Left lobe of liver (tissue), 2 donors: ENCODE measurements around the gene HDHD3. TPM values are rescaled to one million over a fixed set of nuclear protein-coding genes. Genes with fewer than 3 reads are reported as not detected.
A peak's percentile ranks its signal among the peaks of the same experiment; 100 is the strongest.
"Not testable (repeated sequence)": the region's sequence is repeated elsewhere in the genome, so short reads cannot be mapped to it uniquely, and the experiment has no call there.

Experiments used
- ATAC-seq: fragments of 200-7000 bp; cut with Tn5 transposase; one replicate; pipeline ENCODE4 v1.9.1; 2020; ENCODE audit warnings: mild to moderate bottlenecking, moderate library complexity
- DNase-seq: peaks from one replicate; pipeline ENCODE4 v3.0.0-alpha.2; 2020; ENCODE audit warnings: low spot score
- total RNA-seq: library from RNA; stranded (reverse); gene quantifications from one replicate; pipeline ENCODE4 v1.2.1, GENCODE V29; 2021
- donor health status: DM: no; HTN: no; CAD: no; lungs with moderate emphysema.
- donor health status: DM: no; HTN: yes; CAD: no.

The HDHD3 gene
- total RNA-seq, 1 donor from 2014 or later: 76.9 TPM

DNA sequence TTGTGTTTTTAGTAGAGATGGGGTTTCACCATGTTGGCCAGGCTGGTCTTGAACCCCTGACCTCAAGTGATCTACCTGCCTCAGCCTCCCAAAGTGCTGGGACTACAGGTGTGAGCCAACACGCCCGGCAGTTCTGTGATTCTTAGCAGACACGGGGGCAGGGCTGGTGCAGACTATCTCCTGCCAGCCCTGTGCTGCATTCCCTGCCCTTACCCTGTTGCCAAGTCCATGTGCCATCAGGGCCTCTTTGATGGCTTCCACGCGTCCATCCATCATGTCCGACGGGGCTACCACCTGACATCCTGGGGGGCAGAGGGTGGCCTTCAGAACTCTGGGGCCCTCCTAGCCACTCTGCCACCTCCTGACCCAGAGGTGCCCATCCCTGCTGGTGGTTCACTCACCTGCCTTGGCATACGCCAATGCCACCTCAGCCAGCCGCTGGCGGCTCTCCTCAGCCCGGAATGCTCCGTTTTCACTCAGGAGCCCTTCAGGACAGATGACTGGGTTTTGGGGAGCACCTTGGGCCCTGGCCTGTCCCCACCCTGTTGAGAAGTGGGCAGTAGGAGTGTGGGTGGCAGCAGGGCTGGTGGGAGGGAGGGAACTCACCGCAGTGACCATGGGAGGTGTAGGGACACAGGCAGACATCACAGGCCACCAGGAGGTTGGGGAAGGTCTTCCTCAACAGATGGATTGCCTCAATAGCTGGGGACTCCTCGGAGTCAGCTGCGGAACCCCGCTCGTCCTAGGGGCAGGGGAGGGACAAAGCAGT, 13.6 kb upstream of the HDHD3 start:
- peak; percentile 41 for ATAC-seq
- no peak for DNase-seq

DNA sequence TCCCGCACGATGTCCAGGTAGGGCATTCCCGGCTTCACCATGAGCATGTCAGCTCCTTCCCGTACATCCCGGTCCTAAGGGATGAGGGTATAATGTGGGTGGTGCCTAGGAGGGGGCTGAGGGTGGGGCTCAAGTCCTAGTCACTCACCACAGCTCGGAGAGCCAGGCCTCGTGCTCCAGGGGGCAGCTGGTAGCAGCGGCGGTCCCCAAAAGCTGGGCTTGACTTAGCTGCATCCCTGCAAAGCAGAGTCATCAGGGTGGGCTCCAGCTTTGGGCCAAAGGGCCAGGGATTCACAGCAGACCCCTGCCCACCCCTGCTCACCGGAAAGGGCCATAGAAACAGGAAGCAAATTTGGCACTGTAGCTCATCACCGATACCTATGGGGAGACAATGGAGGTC, 12.7 kb upstream of the HDHD3 start:
- no peak for ATAC-seq
- DNase-seq: no peak

DNA sequence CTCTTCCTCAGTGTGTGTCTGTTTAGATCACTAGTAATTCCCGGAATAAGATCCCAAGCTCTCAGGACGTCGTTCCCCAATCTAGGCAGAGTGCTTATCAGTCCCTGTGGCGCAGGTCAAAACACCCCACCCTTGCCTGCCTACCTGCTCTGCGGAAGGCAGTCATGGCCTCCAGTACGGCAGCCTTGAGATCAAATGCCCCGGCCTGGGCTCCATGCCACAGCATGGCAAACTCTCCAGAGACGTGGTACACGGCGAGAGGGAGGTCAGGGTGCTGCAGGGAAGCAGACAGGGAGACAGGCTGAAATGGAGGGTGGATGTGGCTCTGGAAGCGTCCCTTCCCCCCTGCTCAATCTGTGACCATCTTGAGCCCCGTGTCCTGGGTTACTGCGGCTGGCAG, 12.0 kb upstream of the HDHD3 start:
- DNase-seq (peak; percentile 92), ATAC-seq (peak; percentile 73)

DNA sequence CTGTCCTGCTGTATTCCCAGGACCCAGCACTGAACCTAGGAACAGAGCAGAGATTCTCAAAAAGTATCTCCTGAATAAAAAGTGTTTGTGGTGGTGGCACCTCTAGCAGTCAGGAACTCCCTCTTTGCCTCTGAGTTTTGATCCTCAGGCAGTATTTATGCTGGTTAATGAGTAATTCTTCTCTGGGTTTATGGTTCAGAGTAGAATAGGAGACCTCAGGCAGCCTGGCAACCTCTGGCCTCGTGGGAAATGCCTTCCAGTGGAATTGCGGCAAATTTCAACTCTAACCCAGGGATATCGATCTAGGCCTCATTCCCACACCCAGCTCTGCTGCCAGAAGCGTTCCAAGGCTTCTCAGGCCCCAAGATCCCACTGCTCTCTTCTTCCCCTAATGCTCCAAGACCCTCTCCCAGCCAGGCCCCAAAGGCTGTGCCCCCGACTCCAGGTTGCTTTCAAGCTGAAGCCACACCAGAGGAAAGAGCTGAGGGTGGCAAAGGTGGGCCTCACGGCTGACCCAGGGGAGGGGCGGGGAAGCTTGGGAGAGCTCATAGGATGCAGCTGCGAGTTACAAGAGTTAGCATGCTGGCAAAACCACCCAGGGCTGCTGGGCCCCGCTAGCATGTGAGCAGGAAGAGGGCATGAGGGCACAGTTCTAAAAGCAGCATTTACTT, 10.9 kb upstream of the HDHD3 start:
- DNase-seq (peak; percentile 90), ATAC-seq (peak; percentile 69)

GRCh38 chr9:113386571-113387393, 10.0 kb upstream of the HDHD3 start:
- no peak for ATAC-seq
- DNase-seq: no peak

GRCh38 chr9:113381909-113382411, 5.2 kb upstream of the HDHD3 start:
- peak; percentile 72 for ATAC-seq
- peak; percentile 88 for DNase-seq

- not testable (repeated sequence) for ATAC-seq
Measured at GRCh38 chr9:113381441-113381840, 4.7 kb upstream of the HDHD3 start.

DNA sequence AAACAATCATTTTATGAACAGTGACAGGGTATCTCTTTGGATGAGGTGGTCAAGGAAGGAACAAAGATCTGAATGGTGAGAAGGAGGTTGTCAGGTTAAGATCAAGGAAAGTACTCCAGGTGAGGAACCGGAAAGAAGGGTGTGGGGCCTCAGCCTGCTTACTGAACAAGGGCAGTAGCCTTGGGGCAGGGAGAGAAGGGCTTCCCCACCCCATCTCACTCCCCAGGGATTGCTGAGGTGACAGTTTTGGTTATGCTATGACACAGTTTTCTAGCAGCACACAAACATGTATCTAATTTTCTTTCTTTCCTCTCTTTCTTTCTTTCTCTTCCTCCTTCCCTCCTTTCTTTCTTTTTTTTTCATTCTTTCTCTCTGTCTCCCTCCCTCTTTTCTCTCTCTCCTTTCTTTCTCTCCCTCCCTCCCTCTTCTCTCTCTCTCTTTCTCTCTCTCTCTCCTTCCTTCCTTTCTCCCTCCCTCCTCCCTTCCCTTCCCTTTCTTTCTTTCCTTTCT, 4.1 kb upstream of the HDHD3 start:
- no peak for ATAC-seq
- no peak for DNase-seq

More at GRCh38 chr9:113381441-113381840, 4.7 kb upstream of the HDHD3 start:
- not testable (repeated sequence) for DNase-seq

GRCh38 chr9:113379829-113380210, 3.0 kb upstream of the HDHD3 start:
- not testable (repeated sequence) for DNase-seq, ATAC-seq

DNA sequence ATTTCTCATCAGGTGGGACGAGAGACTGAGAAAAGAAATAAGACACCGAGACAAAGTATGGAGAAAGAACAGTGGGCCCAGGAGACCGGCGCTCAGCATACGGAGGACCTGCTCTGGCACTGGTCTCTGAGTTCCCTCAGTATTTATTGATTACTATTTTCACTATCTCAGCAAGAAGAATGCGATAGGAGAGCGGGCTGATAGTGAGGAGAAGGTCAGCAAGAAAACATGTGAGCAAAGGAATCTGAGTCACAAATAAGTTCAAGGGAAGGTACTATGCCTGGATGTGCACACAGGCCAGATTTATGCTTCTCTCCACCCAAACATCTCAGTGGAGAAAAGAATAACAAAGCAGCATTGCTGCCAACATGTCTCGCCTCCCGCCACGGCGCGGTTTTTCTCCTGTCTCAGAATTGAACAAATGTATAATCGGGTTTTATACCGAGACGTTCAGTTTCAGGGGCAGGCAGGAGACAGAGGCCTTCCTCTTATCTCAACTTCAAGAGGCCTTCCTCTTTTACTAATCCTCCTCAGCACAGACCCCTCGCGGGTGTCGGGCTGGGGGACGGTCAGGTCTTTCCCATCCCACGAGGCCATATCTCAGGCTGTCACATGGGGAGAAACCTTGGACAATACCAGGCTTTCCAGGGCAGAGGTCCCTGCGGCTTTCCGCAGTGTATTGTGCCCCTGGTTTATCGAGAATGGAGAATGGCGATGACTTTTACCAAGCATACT, 2.5 kb upstream of the HDHD3 start:
- DNase-seq, ATAC-seq: not testable (repeated sequence)

DNA sequence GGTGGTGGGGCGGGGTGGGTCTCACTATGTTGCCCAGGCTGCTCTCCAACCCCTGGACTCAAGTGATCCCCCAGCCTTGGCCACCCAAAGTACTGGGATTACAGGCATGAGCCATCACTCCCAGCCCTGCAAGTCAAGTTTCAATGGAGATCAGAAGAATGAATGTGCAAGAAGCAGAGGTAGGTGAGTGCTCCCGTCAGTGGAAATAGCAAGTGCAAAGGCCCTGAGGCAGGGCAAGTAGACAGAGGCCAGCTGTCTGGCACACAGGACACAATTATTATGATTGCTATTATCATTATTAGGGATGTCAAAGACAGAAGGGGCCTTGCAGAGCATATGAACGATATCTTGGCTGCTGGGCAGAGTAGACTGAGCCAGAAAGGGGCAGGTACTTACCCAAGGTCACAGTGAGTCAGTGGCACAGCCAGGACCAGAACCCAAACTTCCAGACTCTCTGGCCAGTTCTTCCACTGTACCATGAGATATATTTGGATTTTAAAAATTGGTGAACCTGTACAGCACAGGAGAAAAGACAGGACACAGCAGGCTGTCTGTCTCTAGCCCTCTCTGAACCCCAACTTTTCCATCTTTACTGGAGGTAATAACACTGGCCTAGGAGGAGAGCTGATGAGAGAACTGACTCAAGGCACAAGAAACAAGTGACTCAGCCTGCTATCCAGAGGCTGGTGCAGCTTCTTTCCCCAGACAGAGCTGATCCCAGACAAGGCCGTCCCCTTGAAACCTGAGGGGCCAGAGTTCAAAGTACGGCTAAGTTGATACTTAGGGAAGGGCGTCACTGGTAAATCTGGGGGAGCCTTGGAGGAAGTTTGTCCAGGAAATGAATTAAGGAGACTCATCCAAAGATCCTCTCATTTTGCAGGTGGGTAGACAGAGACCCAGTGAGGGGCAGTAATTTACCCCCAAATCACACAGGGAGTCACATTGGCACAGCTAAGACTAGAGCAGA, 1.4 kb downstream of the HDHD3 start:
- DNase-seq (no peak), ATAC-seq (peak; percentile 2)

DNA sequence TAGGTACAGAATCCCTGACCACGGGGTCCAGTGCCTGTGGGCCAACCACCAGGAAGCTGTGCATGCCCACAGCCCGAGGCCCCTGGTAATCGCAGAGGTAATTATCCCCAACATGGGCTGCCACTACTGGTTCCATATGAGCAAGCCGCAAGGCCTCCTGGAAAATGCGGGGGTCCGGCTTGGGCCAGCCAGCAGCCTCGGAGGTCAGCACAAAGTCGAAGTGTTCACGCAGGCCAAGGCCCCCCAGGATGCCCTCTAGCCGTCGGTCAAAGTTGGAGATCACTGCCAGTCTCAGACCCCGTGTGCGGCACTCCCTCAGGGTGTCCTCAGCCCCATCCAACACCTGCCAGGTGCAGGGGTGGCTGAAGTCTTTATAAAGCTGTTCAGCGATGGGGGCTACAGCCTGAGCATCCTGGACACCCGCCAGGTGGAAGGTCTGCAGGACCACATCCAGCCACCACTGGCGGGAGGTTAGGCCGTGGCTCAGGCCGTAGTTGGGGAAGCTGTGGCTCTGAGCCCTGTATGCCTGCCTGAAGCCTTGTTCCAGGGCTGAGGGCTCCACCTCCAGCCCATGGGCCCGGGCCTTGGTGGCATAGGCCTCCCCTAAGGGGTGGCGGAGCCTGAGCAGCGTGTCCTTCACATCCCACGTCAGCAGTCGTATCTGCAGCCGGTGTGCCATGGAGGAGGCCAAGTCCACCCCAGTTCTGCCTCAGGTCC, 3.0 kb downstream of the HDHD3 start:
- ATAC-seq: no peak
- DNase-seq: no peak

- ATAC-seq (no peak), DNase-seq (no peak)
Measured at GRCh38 chr9:113373256-113373655, 3.5 kb downstream of the HDHD3 start.

GRCh38 chr9:113372059-113372458, 4.7 kb downstream of the HDHD3 start:
- ATAC-seq (no peak), DNase-seq (no peak)

DNA sequence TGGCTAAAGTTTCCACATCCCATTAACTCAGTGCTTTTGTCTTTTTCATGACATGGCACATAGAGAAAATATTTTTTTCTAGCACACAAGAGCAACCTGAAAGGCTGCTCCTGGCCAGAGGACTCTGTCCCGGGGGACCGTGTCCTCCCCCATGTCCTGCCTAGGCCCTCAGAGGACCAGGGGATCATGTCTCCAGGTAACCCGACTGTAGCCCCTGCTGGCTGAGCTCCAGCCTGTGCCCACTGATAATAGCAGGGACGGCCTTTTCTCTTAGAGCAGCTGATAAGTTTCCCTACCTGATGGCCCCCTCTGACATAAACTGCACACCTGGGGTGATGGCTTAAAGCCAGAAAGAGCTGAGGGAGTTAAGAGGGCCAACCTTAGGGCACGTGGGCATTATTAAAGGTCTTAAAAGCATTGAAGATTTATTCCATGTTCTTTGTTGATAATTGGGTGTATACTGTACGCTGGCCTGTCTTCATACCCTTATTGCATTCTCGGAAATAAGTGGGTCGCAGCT, 5.9 kb downstream of the HDHD3 start:
- DNase-seq (no peak), ATAC-seq (no peak)

DNA sequence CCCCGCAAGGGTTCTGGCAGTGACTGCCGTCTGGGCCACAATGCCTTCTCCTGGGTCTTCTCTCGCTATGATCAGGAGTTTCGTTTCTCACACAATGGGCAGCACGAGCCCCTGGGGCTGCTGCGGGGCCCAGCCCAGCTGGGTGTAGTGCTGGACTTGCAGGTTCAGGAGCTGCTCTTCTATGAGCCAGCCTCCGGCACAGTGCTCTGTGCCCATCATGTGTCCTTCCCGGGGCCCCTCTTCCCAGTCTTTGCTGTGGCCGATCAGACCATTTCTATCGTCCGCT, 7.0 kb downstream of the HDHD3 start:
- ATAC-seq (no peak), DNase-seq (no peak)

DNA sequence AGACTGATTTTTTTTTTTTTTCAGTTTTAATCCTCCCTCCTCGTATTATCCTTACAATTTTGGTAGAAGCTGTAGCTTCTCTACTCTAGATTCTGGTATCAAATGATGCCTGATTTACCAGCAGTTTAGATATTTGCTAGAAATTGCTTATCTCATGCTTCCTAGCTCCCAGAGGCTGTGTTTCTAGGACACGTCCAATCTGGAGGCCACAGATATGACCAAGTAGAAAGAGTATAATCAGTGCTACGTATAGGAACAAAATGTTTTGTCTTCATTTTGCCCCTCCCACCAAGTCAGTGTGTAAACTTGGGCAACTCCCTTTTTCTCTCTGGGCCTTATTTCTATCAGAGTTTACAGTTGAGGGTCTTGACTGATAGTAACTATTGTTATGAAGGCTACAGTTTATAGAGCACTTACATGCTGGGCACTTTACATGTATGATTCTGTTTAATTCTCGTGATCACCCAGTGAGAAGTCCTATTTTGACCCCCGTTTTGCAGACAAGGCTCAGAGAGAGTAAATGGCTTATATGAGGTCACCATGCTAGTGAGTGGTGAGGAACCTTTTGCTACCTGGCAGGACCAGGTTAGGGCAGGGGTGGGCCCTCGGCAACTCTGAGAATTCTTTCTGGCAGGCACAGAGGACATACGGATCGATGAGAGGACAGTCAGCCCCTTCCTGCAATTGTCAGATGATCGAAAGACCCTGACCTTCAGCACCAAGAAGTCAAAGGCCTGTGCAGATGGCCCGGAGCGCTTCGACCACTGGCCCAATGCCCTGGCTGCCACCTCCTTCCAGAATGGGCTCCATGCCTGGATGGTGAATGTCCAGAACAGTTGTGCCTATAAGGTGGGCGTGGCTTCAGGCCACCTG, 7.6 kb downstream of the HDHD3 start:
- ATAC-seq: peak; percentile 89
- peak; percentile 95 for DNase-seq
